ENCODE results near the gene SCARB1. TPM values are rescaled to one million over a fixed set of nuclear protein-coding genes. Genes with fewer than 3 reads are reported as not detected.
A peak's percentile ranks its signal among the peaks of the same experiment; 100 is the strongest.

The SCARB1 gene
- total RNA-seq, 1 experiment from 2014 or later: 27.3 TPM

DNA sequence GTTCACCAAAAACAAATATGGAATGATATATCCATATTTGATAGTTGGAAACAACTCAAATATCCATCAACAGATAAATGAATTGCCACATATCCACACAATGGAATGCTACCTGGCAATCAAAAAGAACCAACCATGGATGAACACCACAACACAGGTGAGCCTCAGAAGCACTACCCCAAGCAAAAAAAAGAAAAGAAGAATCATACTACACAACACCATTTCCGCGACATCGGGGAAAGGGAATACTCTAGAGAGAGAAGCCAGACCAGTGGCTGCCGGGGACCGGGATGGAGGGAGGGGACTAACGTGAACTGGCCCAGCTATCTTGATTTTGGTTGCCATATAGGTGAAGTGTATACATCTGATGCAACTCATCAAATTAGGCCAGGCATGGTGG, 41.4 kb downstream of the SCARB1 start:
- no peak for DNase-seq (ENCODE audit: low spot score)

DNA sequence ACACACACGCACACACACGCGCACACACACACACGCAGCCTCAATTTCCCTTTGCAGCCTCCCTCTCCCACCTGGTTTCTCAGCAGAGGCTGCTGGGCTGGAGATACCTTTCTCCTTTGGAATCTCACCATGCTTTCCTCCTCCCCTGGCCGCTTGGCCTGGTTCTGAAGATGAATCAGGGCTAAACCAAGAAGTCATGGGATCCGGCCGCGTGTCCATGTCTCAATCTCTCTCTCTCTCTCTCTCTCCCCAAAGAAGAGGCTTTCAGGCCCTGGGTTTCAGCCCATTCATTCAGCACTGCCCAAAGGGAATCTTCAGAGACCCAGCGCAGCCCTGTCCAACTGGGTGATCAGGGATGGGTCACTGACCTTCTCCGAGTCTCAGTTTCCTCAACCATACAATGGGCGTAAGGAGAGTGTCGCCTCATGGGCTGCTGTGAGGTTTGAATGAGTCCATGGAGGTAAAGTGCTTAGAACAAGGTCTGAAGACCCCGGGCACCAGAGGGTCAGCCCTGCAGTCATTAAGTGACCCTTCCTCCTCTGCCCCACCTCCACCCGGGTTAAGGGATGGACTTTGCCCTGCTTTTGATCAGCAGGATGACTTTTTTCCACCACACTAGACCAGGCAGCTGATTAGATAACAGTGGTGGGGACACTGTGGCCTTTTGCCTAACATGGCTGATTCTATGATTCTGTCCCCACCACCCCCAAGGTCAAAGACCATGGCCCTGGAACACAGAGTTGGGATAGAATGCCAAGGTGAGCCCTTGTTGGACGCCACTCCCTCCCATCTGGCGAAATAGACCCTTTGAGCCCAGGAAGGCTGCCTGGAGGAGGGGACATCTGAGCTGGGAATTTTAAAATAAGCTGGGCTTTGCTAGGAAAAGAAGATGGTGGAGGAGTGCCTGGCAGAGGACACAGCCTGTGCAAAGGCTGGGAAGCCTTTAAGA, 42.1 kb downstream of the SCARB1 start:
- no peak for DNase-seq (ENCODE audit: low spot score)

DNA sequence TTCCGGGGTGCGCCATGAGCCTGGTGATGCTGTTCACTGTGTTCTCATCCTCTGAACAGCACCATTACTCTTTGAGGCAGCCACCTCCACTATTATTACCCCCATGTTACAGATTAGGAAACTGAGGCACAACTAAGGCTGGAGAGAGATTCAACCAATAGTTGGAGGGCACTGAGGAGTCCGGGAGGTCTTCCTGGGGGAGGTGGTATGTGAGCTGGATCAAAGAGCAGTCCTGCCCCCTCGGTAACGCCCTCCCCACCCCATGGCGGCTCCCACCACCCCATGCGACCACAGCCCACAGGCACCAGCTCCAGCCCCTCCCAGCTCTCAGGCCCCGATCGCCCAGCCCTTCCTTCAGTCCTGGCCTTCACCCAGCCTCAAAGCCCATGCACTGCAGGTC, 43.5 kb downstream of the SCARB1 start:
- no peak for DNase-seq (ENCODE audit: low spot score)

DNA sequence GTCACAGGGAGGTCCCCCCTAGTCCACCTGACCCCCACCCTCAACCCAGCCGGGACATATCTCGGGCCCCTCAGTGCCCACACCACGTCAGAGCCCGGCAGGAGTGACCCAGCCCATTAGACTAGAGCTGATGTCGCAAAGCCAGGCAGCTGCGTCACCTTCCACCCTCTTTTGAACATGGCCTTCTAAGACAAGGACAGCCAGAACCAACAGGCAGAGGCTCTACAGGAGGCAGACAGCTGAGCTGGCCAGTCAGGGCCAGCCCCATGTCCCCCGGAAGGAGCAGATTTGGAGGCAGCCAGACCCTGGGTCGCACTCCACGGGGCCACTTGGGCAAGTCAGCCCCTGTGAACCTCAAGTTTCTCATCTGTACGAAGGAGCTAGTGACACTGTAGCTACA, 44.1 kb downstream of the SCARB1 start:
- no peak for DNase-seq (ENCODE audit: low spot score)

DNA sequence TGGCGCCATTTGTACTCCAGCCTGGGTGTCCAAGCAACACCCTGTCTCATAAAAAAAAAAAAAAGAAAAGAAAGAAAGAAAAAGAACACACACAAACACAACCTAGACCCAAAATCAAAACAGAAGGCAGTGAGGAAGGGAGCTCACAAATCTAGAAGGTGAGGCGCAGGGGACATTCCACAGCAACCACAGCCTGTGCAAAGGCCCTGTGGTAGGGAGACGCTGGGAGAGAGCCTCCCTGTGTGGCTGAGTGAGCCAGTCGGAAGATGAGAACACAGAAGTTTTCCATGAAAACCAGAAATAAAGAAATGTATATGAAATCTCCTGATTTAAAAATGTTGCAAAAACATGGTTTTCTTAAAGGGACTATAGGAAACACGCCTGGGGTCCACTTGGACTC, 44.6 kb downstream of the SCARB1 start:
- no peak for DNase-seq (ENCODE audit: low spot score)

DNA sequence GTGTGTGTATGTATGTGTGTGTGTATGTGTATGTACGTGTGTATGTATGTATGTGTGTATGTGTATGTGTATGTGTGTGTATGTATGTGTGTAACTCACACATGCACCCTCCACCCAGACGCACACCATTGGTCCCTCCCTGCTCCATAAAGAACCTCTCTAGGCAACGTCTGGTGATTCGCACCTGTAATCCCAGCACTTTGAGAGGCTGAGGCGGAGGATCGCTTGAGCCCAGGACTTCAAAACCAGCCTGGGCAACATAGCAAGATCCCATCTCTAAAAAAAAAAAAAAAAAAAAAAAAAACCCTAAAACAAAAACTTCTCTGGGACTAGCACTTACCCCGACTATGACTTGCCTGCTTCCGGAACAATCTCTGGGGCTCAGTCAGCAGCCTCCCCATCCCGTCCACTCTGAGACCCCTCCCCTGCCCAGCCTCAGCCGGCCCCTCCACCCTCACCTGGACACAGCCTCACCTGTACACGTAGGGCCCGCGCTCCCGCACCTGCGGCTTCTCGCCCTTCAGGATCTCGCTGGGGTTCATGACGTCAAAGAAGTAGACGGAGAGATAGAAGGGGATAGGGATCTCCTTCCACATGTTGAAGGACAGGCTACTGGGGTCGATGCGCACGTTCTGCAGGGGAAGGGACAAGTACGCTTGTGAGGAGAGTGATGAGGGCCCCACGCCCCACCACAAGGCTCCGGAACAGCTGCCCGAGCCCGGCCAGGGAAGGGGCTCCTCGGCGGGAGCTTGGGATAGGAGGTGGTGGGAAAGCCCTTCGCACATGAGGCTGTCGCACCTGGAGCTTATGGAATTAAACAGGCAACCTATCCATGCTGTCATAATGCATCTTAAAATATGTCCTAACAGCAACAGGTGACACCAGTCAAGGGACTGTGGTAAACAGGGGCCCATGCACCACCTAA, 46.3 kb downstream of the SCARB1 start:
- no peak for DNase-seq (ENCODE audit: low spot score)

DNA sequence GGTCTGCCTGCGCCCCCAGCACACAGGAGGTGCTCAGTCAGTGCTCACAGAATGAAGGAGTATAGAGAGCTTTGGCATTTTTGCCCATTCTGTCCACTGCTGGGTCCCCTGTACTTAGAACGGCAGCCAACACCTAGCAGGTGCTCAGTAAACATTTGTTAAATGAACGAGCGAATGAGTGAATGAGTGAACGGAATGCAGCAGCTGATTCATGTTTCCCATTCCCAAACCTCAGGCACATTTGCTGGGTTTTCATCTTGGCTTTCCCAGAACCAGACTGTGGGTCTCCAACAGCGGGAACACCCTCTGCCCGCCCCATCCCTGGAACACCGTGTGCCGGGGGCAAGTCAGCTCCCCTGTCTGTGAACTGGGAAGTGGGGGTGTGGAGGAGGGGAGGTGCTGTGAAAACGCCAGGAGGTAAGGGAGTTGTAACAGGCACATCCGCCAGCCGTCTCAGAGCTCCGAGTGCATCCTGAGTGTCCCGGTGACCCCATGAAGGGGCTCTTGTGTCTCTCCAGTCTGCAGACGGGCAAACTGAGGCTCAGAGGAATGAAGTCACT, 47.3 kb downstream of the SCARB1 start:
- no peak for DNase-seq (ENCODE audit: low spot score)

DNA sequence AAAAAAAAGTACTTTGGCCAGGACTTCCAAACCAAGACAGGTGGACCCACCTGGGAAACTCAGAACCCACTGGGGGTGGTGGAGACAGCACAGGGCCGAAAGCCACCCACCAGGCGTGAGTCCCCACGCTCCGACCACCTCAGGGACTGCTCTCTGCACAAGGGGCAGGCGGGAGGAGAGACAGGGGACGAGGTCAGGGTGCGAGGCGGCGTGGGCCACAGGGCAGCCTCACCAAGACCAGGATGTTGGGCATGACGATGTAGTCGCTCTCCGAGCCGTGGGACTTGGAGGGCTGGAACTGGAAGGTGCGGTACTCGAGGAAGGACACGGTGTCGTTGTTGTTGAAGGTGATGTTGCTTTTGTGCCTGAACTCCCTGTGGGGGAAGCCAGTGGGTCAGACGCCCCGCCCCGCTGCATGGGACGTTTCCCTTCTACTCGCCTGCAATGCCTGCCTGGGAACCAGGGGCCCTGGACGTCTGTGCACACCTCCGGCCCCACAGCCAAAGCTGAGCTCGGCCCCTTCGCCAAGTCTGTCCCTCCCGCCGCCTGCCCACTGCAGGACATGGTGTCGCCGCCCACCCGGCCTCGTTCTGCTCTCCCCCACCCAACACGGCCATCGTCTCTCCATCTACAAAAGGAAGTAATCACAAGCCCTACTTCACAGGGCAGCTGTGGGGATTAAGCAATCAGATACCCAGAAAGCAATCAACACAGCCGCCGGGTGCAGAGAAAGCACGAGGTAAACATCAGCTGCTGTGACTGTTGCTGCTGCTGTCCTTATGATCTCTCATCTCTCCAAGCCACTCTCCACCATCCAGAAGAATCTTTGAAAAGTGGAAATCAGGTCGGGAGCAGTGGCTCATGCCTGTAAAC, 48.7 kb downstream of the SCARB1 start:
- no peak for DNase-seq (ENCODE audit: low spot score)

DNA sequence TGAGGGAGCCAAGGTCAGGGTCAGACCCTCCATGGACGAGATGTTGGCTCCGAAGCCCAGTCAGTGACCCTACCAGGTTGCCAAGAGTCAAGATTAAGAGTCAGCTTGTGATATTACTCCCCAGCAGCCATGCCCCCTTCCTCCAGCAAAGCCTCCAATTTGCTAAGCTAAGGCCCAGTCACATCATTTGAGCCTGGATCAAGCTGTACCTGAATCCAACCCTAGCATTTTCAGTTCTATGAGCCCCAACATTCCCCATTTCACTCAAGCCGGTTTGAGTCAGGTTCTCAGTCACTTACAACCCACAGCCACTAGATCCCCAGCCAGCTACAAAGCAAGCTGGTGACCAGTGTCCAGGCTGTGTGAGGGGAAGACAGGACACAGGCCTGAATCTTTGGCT, 49.9 kb downstream of the SCARB1 start:
- no peak for DNase-seq (ENCODE audit: low spot score)

DNA sequence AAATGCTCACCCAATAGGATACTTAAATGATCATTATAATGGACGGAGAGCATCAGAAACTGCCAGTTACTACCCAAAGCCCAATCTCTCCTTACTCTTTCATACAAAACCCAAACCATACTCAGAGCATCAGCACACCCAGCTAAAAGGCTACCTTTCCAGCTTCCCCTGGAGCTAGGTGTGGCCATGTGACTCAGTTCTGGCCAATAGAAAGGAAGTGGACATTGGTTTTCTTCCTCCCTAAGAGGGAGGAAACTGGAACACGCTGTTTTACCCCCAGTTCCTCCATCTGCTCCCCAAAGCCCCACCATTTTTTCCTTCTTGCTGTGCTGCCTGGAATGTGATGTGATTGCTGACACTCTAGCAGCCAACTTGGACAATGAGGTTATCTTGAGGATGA, 50.7 kb downstream of the SCARB1 start:
- no peak for DNase-seq (ENCODE audit: low spot score)

DNA sequence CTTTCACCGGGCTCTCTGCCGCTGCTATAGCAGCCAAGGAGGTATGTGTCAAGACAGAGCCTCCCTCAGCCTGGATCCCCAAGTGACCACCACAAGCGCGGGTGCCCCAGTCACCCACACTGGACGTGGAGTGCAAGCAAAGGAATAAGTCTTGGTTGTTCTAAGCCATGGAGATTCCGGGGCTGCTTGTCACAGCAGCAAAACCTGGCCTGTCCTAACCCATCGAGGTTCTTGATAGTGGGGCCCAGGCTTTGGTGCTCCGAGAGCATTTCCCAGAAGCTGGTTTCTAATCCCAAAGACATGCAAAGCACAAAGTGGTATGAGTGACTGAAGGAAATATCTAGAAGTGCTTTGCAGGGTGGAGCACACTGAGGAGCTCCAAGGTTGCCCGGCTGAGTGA, 51.3 kb downstream of the SCARB1 start:
- no peak for DNase-seq (ENCODE audit: low spot score)

DNA sequence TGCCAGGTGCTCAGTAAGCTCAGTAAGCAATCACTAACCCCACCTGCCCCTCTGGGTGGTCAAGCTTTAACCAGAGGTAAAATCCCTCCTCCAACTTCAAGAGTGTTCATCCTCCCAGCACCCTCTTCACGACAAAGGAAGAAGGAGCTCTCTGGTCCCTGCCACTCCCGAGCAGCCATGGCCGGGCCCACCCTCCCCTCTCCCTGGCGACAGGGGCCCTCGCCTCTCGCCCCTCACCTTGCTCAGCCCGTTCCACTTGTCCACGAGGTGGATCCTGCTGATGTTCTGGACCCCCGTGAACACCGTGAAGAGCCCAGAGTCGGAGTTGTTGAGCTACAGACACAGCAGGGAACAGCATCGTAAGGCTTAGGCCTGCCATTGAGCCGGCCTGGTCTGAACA, 52.0 kb downstream of the SCARB1 start:
- no peak for DNase-seq (ENCODE audit: low spot score)

DNA sequence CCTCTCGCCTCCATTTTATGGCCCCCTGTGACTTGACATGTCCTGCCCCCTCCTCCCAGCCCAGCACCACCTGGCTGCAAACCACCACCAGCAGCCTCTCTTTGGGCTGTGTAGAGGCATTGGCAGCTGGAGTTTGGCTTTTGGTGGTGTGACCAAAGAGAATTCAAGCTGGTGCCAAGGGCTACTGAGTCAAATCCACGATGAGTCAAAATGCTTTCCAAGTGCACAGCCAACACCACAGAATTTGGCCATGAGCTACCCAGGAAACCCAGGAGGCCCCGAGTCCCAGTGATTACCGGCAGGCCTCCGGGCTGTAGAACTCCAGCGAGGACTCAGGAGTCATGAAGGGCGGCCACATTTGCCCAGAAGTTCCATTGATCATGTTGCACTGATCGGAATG, 53.8 kb downstream of the SCARB1 start:
- no peak for DNase-seq (ENCODE audit: low spot score)

DNA sequence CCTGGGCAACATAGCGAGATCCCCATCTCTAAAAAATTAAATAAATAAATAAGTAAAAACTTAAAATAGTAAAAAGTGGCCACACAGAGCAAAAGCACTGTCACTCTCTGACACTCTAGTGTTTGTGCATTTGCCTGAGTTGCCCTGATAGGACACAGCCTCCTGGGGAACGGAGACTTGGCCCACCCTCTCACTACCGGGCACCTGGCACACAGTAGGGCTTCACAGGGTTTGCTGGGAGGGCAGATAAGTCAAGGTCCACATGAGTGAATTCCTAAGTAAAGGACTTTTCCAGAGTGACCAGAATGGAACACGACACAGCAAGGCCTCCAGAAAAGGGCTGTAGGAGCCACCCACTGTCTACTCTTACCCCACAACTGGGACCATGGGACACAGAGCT, 54.3 kb downstream of the SCARB1 start:
- DNase-seq (ENCODE audit: low spot score): no peak

DNA sequence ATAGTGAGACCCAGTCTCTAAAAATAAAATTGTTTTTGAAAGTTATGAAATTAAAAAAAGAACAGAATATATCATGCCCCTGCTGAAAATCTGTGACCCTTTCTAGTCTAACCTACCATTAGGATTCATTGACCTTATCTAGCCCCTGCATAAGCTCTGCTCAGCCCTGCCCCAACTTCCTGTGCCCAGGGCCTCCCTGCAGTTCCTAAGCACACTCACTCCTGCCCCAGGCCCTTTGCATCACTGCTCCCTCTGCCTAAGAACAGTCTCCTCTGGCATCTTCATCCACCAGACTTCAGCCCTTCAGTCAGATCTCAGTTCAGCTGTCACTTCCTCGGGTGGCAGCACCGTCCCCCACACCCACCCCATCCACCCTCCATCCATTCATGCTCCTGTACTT, 55.4 kb downstream of the SCARB1 start:
- no peak for DNase-seq (ENCODE audit: low spot score)

DNA sequence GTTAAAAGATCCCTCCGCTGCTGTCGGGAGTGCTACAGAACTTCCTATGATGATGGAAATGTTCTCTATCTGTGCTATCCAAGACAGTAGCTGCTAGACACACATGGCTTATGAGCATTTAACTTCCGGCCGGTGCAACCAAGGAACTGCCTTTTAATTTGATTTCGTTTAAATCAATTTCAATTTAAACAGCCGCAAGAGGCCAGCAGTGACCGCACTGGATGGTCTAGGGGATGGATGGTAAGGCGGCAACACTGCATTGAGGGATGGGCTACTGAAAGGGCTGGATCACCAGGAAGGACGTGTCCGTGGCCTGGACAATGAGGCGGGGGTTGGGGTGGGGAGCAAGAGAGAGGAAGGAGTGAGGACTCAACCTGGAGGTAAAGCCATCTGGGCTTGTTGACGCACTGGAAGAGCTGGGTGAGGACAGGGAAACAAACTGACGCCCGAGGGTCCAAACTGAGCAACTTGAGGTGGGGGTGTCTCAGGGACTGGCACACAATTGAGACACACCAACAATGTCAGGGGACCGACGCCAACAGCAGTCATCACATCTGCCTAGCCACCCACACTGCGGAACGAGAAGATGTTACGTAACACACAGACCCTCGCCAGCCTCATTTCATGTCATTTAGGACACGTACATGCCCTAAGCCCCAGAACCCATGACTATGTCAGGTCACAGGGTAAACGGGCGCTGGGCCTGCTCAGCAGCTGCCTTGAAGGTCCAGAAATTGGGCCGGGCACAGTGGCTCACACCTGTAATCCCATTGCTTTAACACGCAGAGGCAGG, 57.6 kb downstream of the SCARB1 start:
- no peak for DNase-seq (ENCODE audit: low spot score)

DNA sequence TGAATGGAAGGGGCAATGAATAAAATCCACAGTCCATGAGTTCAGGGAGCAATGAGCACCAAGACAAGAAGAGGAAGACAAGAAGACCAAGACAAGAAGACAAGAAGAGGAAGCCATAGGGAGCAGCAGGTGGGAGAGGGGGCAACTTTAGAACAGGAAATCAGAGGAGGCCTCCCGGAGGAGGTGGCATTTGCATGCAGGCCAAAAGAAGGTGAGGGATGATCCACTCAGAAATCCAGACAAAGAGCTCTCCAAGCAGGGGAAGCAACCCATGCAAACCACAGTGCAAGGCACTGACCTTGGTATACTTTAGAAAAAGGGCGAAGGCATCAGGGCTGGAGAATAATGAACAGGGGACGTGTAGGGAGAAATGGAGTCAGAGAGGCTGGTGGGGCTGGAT, 58.6 kb downstream of the SCARB1 start:
- DNase-seq (ENCODE audit: low spot score): no peak

DNA sequence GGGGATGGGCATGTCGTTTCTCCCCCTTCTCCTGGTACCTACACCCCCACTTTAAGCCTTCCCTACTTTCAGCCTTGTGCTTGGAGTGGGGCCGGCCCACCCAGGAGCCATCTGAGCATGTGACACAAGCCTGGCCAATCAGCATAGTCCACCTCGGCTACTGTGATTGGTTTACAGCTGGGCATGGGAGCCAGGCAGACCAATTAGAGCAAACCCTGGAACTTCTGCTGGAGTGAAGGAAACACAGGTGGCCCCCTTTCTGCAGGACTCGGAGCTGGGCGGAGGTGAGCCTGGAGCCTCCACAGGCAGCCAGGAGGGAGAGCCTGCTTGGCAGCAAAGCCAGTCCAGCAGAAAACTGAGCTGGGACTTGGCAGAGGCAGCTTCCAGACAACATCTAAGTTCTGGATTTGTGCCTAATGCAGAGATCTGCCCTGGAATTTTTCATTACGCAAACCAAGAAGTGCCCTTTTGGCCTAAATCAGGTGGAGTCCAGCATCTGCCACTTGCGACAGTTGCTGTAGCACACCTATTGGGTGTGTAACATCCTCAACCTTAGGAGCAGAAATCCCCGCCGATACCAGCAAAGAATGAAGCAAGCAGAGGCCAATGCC, 59.5 kb downstream of the SCARB1 start:
- peak; percentile 42 for DNase-seq (ENCODE audit: low spot score)

DNA sequence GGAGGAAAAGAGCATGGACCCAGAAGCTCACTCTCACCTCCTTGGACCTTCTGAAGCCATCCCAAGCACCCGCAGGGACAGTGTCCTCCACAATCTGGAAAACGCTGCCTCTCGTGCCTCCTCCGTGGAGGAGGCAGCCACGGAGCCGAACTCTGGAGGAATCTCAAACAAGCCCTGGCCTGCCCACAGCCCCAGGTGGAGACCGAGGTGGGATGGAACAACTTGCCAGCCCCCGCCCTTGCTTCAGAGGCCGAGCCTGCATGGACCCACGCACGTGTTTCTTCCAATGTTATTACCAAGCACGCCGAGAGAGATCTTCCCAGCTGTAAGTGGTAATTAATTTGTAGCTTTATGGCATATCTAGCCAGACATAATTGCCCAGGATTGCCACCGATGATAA, 61.3 kb downstream of the SCARB1 start:
- no peak for DNase-seq (ENCODE audit: low spot score)

DNA sequence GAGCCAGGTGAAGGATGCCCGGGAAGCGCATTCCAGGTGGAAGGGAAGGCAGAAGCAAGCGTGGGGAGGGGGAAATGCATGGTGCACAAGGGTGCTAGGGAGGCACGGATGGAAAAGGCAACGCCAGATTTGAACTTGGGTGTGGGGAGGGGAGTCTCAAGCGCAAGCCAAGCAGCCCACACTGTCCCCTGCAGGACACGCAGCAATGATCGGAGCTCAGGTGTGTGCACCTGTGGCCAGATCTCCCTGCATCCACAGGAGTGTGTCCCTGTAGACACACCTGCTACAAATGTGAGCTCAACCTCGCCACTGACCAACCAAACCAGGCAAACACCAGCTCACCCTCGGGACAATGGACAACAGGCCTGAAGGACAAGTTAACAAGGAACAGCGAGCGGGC, 63.2 kb downstream of the SCARB1 start:
- DNase-seq (ENCODE audit: low spot score): no peak
